ENCODE results near the gene KRTAP23-1.

KRTAP23-1 gene

DNA sequence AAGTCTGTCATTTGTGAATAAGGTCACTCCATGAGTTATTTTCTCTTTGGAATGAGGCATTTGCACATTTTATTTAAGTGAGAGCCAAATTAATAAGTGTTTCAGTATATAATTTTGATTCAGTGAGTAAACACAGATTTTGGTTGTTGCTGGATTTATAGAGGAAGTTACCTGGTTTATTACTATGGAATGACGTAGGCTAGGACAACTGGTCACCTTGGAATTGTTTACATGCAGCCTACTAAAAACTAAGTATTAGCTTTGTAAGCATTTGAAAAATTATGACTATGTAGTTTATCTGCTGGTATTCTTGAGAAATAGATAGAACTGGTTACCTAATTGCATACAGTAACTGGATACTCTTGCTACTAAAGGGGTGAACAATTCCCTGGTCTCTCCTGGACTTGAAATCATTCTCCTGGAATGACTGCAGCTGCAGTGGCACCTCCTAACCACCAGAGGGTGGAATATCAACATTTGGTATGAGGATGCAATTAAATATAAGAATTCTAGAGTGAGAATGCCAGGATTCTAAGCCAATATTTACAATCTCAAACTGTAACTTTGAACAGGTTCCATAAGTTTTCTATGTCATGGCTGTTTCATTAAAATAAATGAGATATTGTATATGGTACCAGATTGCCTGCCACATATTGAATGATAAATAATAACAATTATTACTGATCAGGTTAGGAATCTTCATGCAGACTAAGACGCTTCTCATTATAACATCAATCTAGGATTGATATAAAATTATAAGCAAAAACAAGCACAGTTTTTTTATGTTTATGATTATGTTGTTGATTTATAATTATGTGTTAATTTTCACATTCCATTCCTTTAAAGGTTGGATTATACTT is 7.5 kb downstream of the KRTAP23-1 start:
- no peak overlapping the region for H3K27ac ChIP-seq (ENCODE audit: insufficient read depth, low read depth, low read length, poor library complexity, severe bottlenecking)
- 91% methylated on average over 1 of the region's 2 CpGs for WGBS, 2 experiments

DNA sequence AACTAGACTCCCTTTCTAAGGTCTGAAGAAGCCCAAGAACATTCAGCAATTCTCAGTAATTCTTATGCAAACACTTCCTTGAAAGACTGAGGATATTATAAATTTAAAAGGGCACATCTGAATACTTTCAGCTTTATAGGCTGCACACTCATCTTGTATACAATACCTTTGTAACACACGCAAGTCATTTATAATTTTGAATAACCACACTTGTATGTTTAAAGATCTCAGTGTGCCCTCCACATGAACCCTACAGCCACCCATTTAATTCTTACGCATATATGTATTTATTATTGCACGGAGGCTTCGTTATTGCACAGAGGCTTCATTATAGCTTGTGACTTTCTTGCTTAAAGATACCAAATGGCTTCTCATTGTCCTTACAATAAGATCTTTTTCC is 9.7 kb downstream of the KRTAP23-1 start:
- Histone ChIP-seq H3K4me3 (ENCODE audit: insufficient read depth, low read depth, low read length) (no peak overlapping the region), H3K36me3 (ENCODE audit: control insufficient read depth, insufficient read depth, low read length) (no peaks in the 10 kb centered on the region), H3K9me3 (ENCODE audit: control insufficient read depth, low read length) (no peaks in the 10 kb centered on the region), H3K27me3 (ENCODE audit: control insufficient read depth, insufficient read depth, low read length, poor library complexity, severe bottlenecking) (no peaks in the 10 kb centered on the region), H3K27ac (ENCODE audit: insufficient read depth, low read depth, low read length, poor library complexity, severe bottlenecking) (no peak overlapping the region), H3K4me1 (ENCODE audit: control insufficient read depth, insufficient read depth, low read length) (no peaks in the 10 kb centered on the region)
- 94 to 97% methylated on average over 4 of the region's 4 CpGs for WGBS, 2 experiments

More for the DNA sequence above, 7.5 kb downstream of the KRTAP23-1 start:
- Histone ChIP-seq H3K9me3 (ENCODE audit: control insufficient read depth, low read length) (no peaks in the 10 kb centered on the region), H3K36me3 (ENCODE audit: control insufficient read depth, insufficient read depth, low read length) (no peaks in the 10 kb centered on the region), H3K27me3 (ENCODE audit: control insufficient read depth, insufficient read depth, low read length, poor library complexity, severe bottlenecking) (no peaks in the 10 kb centered on the region), H3K4me1 (ENCODE audit: control insufficient read depth, insufficient read depth, low read length) (no peaks in the 10 kb centered on the region), H3K4me3 (ENCODE audit: insufficient read depth, low read depth, low read length) (no peak overlapping the region)

- Histone ChIP-seq H3K27me3 (ENCODE audit: control insufficient read depth, insufficient read depth, low read length, poor library complexity, severe bottlenecking) (no peaks in the 10 kb centered on the region), H3K36me3 (ENCODE audit: control insufficient read depth, insufficient read depth, low read length) (no peaks in the 10 kb centered on the region)
Observed at GRCh38 chr21:30337772-30338171, 10.6 kb downstream of the KRTAP23-1 start.

DNA sequence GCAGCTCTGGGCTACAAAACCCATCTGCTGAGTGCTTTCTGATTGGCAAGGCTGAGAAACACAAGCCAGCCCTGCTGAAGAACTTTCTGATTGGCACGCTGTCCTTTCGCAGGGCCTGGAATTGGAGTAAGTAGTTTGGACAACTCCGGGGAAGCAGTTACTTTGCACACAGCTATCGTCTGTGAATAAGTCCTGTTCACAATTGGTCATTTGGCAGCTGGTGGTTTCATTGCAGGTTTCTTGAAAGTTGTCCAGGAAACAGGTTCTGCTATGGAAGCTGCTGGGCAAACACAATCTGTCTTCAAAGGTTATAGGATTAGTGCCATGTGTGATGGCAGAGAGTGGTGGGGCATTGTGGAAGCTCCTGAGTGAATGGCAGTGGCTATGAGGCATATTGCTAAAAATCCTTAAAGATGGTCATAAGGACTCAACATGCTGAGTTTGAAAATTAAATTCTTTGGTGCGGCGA is 11.1 kb downstream of the KRTAP23-1 start, which contains the start of gene KRTAP27-1:
TSS of gene KRTAP27-1 (minus strand) at position 419 of the 469 bp plus-strand sequence. CDS start at position 393, 26 bp downstream.
- Histone ChIP-seq H3K27ac (ENCODE audit: insufficient read depth, low read depth, low read length, poor library complexity, severe bottlenecking) (no peak within 1 kb of the TSS), H3K36me3 (ENCODE audit: control insufficient read depth, insufficient read depth, low read length) (no peaks in the 10 kb centered on the region), H3K9me3 (ENCODE audit: control insufficient read depth, low read length) (no peaks in the 10 kb centered on the region), H3K4me3 (ENCODE audit: insufficient read depth, low read depth, low read length) (no peak within 1 kb of the TSS), H3K4me1 (ENCODE audit: control insufficient read depth, insufficient read depth, low read length) (no peaks in the 10 kb centered on the region), H3K27me3 (ENCODE audit: control insufficient read depth, insufficient read depth, low read length, poor library complexity, severe bottlenecking) (no peaks in the 10 kb centered on the region)
- 80% methylated on average over 6 of the region's 6 CpGs for WGBS, 2 experiments

More at GRCh38 chr21:30337772-30338171, 10.6 kb downstream of the KRTAP23-1 start:
- H3K27ac ChIP-seq (ENCODE audit: insufficient read depth, low read depth, low read length, poor library complexity, severe bottlenecking) = no peak overlapping the region
- no peaks in the 10 kb centered on the region for H3K4me1 ChIP-seq (ENCODE audit: control insufficient read depth, insufficient read depth, low read length)
- no peak overlapping the region for H3K4me3 ChIP-seq (ENCODE audit: insufficient read depth, low read depth, low read length)
- no peaks in the 10 kb centered on the region for H3K9me3 ChIP-seq (ENCODE audit: control insufficient read depth, low read length)

DNA sequence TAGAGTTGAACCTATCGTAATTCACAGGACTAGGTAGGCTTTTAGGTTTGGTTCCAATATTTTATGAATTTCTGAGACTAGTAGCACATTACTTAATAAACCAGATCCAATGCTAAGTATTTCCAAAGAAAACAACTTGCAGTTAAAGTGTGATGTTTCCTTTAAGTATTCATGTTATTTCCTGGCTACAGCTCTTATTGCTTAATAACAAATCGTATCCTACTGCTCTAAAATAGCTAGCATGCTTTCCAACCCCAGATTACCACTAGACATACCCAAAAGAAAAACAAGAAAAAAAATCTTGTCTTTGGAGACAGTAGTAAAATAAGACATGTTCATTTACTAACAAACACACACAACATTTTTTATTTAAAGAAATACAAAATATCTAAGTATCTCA is 11.8 kb downstream of the KRTAP23-1 start:
- H3K4me1 ChIP-seq (ENCODE audit: control insufficient read depth, insufficient read depth, low read length) = no peaks in the 10 kb centered on the region
- no peak overlapping the region for H3K4me3 ChIP-seq (ENCODE audit: insufficient read depth, low read depth, low read length)
- no peaks in the 10 kb centered on the region for H3K36me3 ChIP-seq (ENCODE audit: control insufficient read depth, insufficient read depth, low read length)
- no peaks in the 10 kb centered on the region for H3K9me3 ChIP-seq (ENCODE audit: control insufficient read depth, low read length)
- 83 to 100% methylated on average over 1 to 2 of the region's 2 CpGs for WGBS, 2 experiments
- H3K27ac ChIP-seq (ENCODE audit: insufficient read depth, low read depth, low read length, poor library complexity, severe bottlenecking) = no peak overlapping the region
- no peaks in the 10 kb centered on the region for H3K27me3 ChIP-seq (ENCODE audit: control insufficient read depth, insufficient read depth, low read length, poor library complexity, severe bottlenecking)

- Histone ChIP-seq H3K27me3 (ENCODE audit: control insufficient read depth, insufficient read depth, low read length, poor library complexity, severe bottlenecking) (no peaks in the 10 kb centered on the region), H3K27ac (ENCODE audit: insufficient read depth, low read depth, low read length, poor library complexity, severe bottlenecking) (no peak overlapping the region), H3K36me3 (ENCODE audit: control insufficient read depth, insufficient read depth, low read length) (no peaks in the 10 kb centered on the region), H3K9me3 (ENCODE audit: control insufficient read depth, low read length) (no peaks in the 10 kb centered on the region), H3K4me3 (ENCODE audit: insufficient read depth, low read depth, low read length) (no peak overlapping the region), H3K4me1 (ENCODE audit: control insufficient read depth, insufficient read depth, low read length) (no peaks in the 10 kb centered on the region)
- WGBS, 2 experiments = 93 to 94% methylated on average over 3 of the region's 3 CpGs
Observed at GRCh38 chr21:30333736-30334135, 14.7 kb downstream of the KRTAP23-1 start.

- no peaks in the 10 kb centered on the region for H3K36me3 ChIP-seq (ENCODE audit: control insufficient read depth, insufficient read depth, low read length)
- H3K27me3 ChIP-seq (ENCODE audit: control insufficient read depth, insufficient read depth, low read length, poor library complexity, severe bottlenecking) = no peaks in the 10 kb centered on the region
- no peaks in the 10 kb centered on the region for H3K9me3 ChIP-seq (ENCODE audit: control insufficient read depth, low read length)
- H3K4me1 ChIP-seq (ENCODE audit: control insufficient read depth, insufficient read depth, low read length) = no peaks in the 10 kb centered on the region
- no peak overlapping the region for H3K4me3 ChIP-seq (ENCODE audit: insufficient read depth, low read depth, low read length)
- no peak overlapping the region for H3K27ac ChIP-seq (ENCODE audit: insufficient read depth, low read depth, low read length, poor library complexity, severe bottlenecking)
- 91 to 93% methylated on average over 2 of the region's 2 CpGs for WGBS, 2 experiments
Observed at GRCh38 chr21:30332681-30333080, 15.7 kb downstream of the KRTAP23-1 start.

GRCh38 chr21:30329203-30329875 is 19.1 kb downstream of the KRTAP23-1 start:
- no peaks in the 10 kb centered on the region for H3K9me3 ChIP-seq (ENCODE audit: control insufficient read depth, low read length)
- no peaks in the 10 kb centered on the region for H3K4me1 ChIP-seq (ENCODE audit: control insufficient read depth, insufficient read depth, low read length)
- H3K27ac ChIP-seq (ENCODE audit: insufficient read depth, low read depth, low read length, poor library complexity, severe bottlenecking) = no peak overlapping the region
- H3K27me3 ChIP-seq (ENCODE audit: control insufficient read depth, insufficient read depth, low read length, poor library complexity, severe bottlenecking) = no peaks in the 10 kb centered on the region
- no peaks in the 10 kb centered on the region for H3K36me3 ChIP-seq (ENCODE audit: control insufficient read depth, insufficient read depth, low read length)
- 95% methylated on average over 3 to 4 of the region's 4 CpGs for WGBS, 2 experiments
- no peak overlapping the region for H3K4me3 ChIP-seq (ENCODE audit: insufficient read depth, low read depth, low read length)

GRCh38 chr21:30326390-30326789 is 22.0 kb downstream of the KRTAP23-1 start:
- Histone ChIP-seq H3K9me3 (ENCODE audit: control insufficient read depth, low read length) (no peaks in the 10 kb centered on the region), H3K27me3 (ENCODE audit: control insufficient read depth, insufficient read depth, low read length, poor library complexity, severe bottlenecking) (no peaks in the 10 kb centered on the region), H3K36me3 (ENCODE audit: control insufficient read depth, insufficient read depth, low read length) (no peaks in the 10 kb centered on the region), H3K4me3 (ENCODE audit: insufficient read depth, low read depth, low read length) (no peak overlapping the region), H3K27ac (ENCODE audit: insufficient read depth, low read depth, low read length, poor library complexity, severe bottlenecking) (no peak overlapping the region), H3K4me1 (ENCODE audit: control insufficient read depth, insufficient read depth, low read length) (no peaks in the 10 kb centered on the region)

GRCh38 chr21:30320215-30320614 is 28.2 kb downstream of the KRTAP23-1 start, which contains the start of gene KRTAP26-1:
TSS of gene KRTAP26-1 (minus strand) at chr21:30320315. CDS start at chr21:30320035, 280 bp downstream.
- WGBS, 2 experiments = 93 to 96% methylated on average over 2 of the region's 2 CpGs
- H3K36me3 ChIP-seq (ENCODE audit: control insufficient read depth, insufficient read depth, low read length) = no peaks in the 10 kb centered on the region
- no peak within 1 kb of the TSS for H3K27ac ChIP-seq (ENCODE audit: insufficient read depth, low read depth, low read length, poor library complexity, severe bottlenecking)
- no peak within 1 kb of the TSS for H3K4me3 ChIP-seq (ENCODE audit: insufficient read depth, low read depth, low read length)
- H3K27me3 ChIP-seq (ENCODE audit: control insufficient read depth, insufficient read depth, low read length, poor library complexity, severe bottlenecking) = no peaks in the 10 kb centered on the region
- no peaks in the 10 kb centered on the region for H3K9me3 ChIP-seq (ENCODE audit: control insufficient read depth, low read length)
- H3K4me1 ChIP-seq (ENCODE audit: control insufficient read depth, insufficient read depth, low read length) = no peaks in the 10 kb centered on the region
